Suprapubic skin (tissue), 4 donors: ENCODE results near the gene C20orf204. TPM values are rescaled to one million over a fixed set of nuclear protein-coding genes. Genes with fewer than 3 reads are reported as not detected.

ENCODE experiments used
- DNase-seq, 2 donors: peaks; one replicate each; pipeline ENCODE4 v3.0.0-alpha.2; 2019; ENCODE audit warnings: low spot score in 2 of 2
- H3K27ac ChIP-seq: fragments of 200-600 bp; sonication (generic); one replicate; pipeline ENCODE4 v1.5.1; 2019
- H3K27me3 ChIP-seq: fragments of 200-600 bp; sonication (generic); one replicate; pipeline ENCODE4 v1.5.1; 2019
- H3K36me3 ChIP-seq: fragments of 200-600 bp; sonication (generic); one replicate; pipeline ENCODE4 v1.5.1; 2019
- H3K4me1 ChIP-seq: fragments of 200-600 bp; sonication (generic); one replicate; pipeline ENCODE4 v1.5.1; 2019
- H3K4me3 ChIP-seq: fragments of 200-600 bp; sonication (generic); one replicate; pipeline ENCODE4 v1.5.1; 2019; ENCODE audit warnings: mild to moderate bottlenecking
- H3K9me3 ChIP-seq: fragments of 200-600 bp; sonication (generic); one replicate; pipeline ENCODE4 v1.5.1; 2019
- CTCF ChIP-seq, 2 donors: fragments of 200-600 bp in 1 of 2; fragments of 450-650 bp in 1 of 2; sonication (generic) in 1 of 2; IDR thresholded peaks; one replicate each; pipeline ENCODE4 v1.5.1; 2016 to 2019; ENCODE audit warnings: antibody characterized with exemption in 2 of 2, mild to moderate bottlenecking in 1 of 2, moderate library complexity in 1 of 2
- EP300 ChIP-seq: sonication (generic); formaldehyde crosslinking; IDR thresholded peaks from one replicate; pipeline ENCODE4 v1.6.1; 2017; ENCODE audit warnings: antibody characterized with exemption
- POLR2A ChIP-seq, 2 donors: fragments of 450-650 bp; IDR thresholded peaks; one replicate each; pipeline ENCODE4 v1.6.1; 2017; ENCODE audit warnings: antibody characterized with exemption in 2 of 2, mild to moderate bottlenecking in 2 of 2, moderate library complexity in 2 of 2
- POLR2AphosphoS5 ChIP-seq, 3 donors: sonication (generic); formaldehyde crosslinking; IDR thresholded peaks; one replicate each; pipeline ENCODE4 v1.6.1; 2017; ENCODE audit warnings: antibody characterized with exemption in 3 of 3
- WGBS: methylation state at CpG from one replicate; pipeline ENCODE4 v1.1.5; 2018; 5-methylcytosine and 5-hydroxymethylcytosine counted together
- total RNA-seq, 4 donors: library from RNA; depleted of rRNA; stranded (reverse); fragments of >200 nt; gene quantifications; one replicate each; pipeline ENCODE4 v1.1.0, GENCODE V29; 2016

Gene C20orf204
- total RNA-seq, 4 donors from 2014 or later, result 1.1 to 5.1 (median 1.8) TPM

GRCh38 chr20:64079273-64080012 is 43.5 kb downstream of the C20orf204 start, which contains the start of gene RGS19:
TSS of gene RGS19 (minus strand) at chr20:64079518. CDS start at chr20:64076886, 2,632 bp downstream.
- Histone ChIP-seq H3K27ac (peak within 1 kb of the TSS; percentile 76), H3K4me1 (peaks cover 59% of the 10 kb centered on the region), H3K36me3 (peaks cover 10% of the 10 kb centered on the region), H3K9me3 (no peaks in the 10 kb centered on the region), H3K4me3 (peak within 1 kb of the TSS; percentile 81), H3K27me3 (peaks cover 8% of the 10 kb centered on the region)
- DNase-seq, result peak in 1 of 2 donors; percentile 86
- 0% methylated on average over 21 of the region's 73 CpGs for WGBS
- TF ChIP-seq POLR2A (IDR thresholded peaks at IDR 0.05), result no peak
- no peak for TF ChIP-seq EP300
- no peak for TF ChIP-seq POLR2AphosphoS5 (IDR thresholded peaks at IDR 0.05)
- TF ChIP-seq CTCF (IDR thresholded peaks at IDR 0.05), result no peak

- no peak for DNase-seq
- Histone ChIP-seq H3K4me1 (peaks cover 59% of the 10 kb centered on the region), H3K9me3 (no peaks in the 10 kb centered on the region), H3K27ac (peak within 1 kb of the TSS; percentile 76), H3K4me3 (peak within 1 kb of the TSS; percentile 81), H3K27me3 (peaks cover 16% of the 10 kb centered on the region), H3K36me3 (peaks cover 4% of the 10 kb centered on the region)
- 8% methylated on average over 17 of the region's 62 CpGs for WGBS
- no peak for TF ChIP-seq POLR2A (IDR thresholded peaks at IDR 0.05)
- no peak for TF ChIP-seq POLR2AphosphoS5 (IDR thresholded peaks at IDR 0.05)
- no peak for TF ChIP-seq EP300
- no peak for TF ChIP-seq CTCF (IDR thresholded peaks at IDR 0.05)
Observed at GRCh38 chr20:64080013-64080812, 44.2 kb downstream of the C20orf204 start, which contains the start of gene OPRL1. TSS of gene OPRL1 (plus strand) at chr20:64080082. CDS start at chr20:64092721, 12,639 bp downstream.

DNA sequence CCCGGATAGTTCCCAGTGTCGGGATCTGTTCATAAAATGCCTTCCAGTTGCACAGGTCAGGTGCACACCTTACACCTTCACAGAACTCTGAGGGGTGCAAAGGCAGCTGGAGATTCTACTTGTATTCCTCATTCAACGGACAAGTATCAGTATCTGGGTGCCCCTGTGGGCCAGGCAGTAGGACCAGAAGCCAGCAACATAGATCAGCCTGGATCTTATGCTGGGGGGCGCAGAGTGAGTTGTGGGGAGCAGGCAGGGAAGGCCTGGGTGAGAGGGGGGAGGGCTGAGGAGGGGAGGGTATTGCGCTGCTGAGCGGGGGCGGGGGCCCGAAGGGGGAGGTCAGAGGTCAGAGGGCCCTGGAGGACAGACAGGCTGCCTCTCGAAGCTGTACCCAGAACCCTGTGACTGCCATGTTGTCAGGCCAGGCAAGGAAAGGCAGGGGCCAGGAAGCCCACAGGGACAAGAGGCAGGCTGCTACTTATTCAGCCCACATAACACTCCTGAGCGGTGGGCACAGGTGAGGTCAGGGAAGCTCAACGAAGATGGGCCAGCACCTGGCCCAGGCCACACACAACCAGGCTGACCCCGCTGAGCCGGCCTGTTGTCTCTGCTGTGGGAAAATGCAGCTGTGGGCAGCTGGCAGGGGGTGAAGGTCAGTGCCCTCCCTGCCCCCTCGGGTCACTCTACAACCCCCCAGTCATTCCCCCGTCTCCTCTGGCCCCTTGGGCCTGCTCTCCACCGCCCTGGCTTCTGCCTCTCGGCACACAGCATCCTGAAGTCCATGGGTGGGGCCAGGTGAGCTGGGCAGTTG is 45.0 kb downstream of the C20orf204 start:
- H3K36me3 ChIP-seq, result peaks cover 4% of the 10 kb centered on the region
- no peaks in the 10 kb centered on the region for H3K9me3 ChIP-seq
- H3K27me3 ChIP-seq, result peaks cover 17% of the 10 kb centered on the region
- no peak for TF ChIP-seq POLR2A (IDR thresholded peaks at IDR 0.05)
- TF ChIP-seq EP300, result no peak
- TF ChIP-seq CTCF (IDR thresholded peaks at IDR 0.05), result no peak
- no peak for TF ChIP-seq POLR2AphosphoS5 (IDR thresholded peaks at IDR 0.05)
- 67% methylated on average over 12 of the region's 17 CpGs for WGBS
- H3K4me1 ChIP-seq, result peaks cover 56% of the 10 kb centered on the region
- H3K4me3 ChIP-seq, result peak overlapping the region; percentile 81
- no peak for DNase-seq
- H3K27ac ChIP-seq, result no peak overlapping the region

- Histone ChIP-seq H3K4me3 (no peak overlapping the region), H3K36me3 (no peaks in the 10 kb centered on the region), H3K9me3 (no peaks in the 10 kb centered on the region), H3K27me3 (peaks cover 17% of the 10 kb centered on the region), H3K4me1 (peaks cover 50% of the 10 kb centered on the region), H3K27ac (no peak overlapping the region)
- DNase-seq, result no peak
- 88% methylated on average over 4 of the region's 6 CpGs for WGBS
- TF ChIP-seq EP300, result no peak
- TF ChIP-seq POLR2AphosphoS5 (IDR thresholded peaks at IDR 0.05), result no peak
- TF ChIP-seq POLR2A (IDR thresholded peaks at IDR 0.05), result no peak
- no peak for TF ChIP-seq CTCF (IDR thresholded peaks at IDR 0.05)
Observed at GRCh38 chr20:64081624-64081964, 45.6 kb downstream of the C20orf204 start.
